ENCODE results near the gene NOS1AP.

DNA sequence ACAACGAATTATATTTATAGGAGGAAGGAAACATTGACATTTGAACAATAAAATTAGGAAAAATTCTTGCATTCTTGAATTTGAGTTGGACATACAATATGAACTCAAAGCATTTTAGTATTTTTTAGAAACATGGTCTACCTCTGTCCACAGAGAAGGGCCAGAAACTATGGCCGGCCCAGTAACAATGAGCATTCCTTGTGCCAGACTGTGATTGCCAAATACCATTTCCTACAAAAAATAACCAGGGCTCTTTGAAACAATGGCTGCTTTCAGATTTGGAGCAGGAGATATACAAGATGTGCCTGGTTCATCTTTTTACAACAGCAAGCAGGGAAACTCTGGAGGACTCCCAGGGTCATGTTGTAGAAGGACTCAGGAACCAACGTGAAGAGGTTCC, 38.4 kb downstream of the NOS1AP start:
- TF ChIP-seq, protein P1, sequence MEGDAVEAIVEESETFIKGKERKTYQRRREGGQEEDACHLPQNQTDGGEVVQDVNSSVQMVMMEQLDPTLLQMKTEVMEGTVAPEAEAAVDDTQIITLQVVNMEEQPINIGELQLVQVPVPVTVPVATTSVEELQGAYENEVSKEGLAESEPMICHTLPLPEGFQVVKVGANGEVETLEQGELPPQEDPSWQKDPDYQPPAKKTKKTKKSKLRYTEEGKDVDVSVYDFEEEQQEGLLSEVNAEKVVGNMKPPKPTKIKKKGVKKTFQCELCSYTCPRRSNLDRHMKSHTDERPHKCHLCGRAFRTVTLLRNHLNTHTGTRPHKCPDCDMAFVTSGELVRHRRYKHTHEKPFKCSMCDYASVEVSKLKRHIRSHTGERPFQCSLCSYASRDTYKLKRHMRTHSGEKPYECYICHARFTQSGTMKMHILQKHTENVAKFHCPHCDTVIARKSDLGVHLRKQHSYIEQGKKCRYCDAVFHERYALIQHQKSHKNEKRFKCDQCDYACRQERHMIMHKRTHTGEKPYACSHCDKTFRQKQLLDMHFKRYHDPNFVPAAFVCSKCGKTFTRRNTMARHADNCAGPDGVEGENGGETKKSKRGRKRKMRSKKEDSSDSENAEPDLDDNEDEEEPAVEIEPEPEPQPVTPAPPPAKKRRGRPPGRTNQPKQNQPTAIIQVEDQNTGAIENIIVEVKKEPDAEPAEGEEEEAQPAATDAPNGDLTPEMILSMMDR (IDR thresholded peaks at IDR 0.05), result no peak
- TF ChIP-seq POLR2A (IDR thresholded peaks at IDR 0.05), result no peak
